ENCODE results near the gene GOLGA7B.

GOLGA7B gene

DNA sequence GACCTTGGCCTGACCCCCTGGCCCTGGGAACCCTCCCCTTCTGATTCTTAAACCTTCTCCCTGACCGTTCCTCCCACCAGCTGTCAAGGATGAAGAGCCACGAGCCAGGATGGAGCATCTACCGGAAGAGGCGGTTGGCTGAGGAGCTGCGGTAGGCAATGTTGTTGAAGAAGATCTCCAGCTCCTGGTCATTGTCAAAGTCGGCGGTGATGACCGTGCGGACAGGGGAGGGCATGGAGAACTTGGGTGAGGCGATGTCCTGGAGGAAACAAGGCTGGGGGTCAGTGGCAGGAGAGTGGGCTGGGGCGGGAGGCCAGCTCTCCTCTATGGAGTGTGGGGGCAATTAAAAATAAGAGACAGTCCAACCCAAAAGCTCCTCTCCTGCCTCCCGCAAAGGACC is 51.7 kb downstream of the GOLGA7B start:
- no peak for DNase-seq (ENCODE audit: low read depth)
- H3K4me3 ChIP-seq (ENCODE audit: low read length), result no peak overlapping the region
- TF ChIP-seq, protein P1, sequence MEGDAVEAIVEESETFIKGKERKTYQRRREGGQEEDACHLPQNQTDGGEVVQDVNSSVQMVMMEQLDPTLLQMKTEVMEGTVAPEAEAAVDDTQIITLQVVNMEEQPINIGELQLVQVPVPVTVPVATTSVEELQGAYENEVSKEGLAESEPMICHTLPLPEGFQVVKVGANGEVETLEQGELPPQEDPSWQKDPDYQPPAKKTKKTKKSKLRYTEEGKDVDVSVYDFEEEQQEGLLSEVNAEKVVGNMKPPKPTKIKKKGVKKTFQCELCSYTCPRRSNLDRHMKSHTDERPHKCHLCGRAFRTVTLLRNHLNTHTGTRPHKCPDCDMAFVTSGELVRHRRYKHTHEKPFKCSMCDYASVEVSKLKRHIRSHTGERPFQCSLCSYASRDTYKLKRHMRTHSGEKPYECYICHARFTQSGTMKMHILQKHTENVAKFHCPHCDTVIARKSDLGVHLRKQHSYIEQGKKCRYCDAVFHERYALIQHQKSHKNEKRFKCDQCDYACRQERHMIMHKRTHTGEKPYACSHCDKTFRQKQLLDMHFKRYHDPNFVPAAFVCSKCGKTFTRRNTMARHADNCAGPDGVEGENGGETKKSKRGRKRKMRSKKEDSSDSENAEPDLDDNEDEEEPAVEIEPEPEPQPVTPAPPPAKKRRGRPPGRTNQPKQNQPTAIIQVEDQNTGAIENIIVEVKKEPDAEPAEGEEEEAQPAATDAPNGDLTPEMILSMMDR (conservative IDR thresholded peaks at IDR 0.05; ENCODE audit: low read length), result no peak

DNA sequence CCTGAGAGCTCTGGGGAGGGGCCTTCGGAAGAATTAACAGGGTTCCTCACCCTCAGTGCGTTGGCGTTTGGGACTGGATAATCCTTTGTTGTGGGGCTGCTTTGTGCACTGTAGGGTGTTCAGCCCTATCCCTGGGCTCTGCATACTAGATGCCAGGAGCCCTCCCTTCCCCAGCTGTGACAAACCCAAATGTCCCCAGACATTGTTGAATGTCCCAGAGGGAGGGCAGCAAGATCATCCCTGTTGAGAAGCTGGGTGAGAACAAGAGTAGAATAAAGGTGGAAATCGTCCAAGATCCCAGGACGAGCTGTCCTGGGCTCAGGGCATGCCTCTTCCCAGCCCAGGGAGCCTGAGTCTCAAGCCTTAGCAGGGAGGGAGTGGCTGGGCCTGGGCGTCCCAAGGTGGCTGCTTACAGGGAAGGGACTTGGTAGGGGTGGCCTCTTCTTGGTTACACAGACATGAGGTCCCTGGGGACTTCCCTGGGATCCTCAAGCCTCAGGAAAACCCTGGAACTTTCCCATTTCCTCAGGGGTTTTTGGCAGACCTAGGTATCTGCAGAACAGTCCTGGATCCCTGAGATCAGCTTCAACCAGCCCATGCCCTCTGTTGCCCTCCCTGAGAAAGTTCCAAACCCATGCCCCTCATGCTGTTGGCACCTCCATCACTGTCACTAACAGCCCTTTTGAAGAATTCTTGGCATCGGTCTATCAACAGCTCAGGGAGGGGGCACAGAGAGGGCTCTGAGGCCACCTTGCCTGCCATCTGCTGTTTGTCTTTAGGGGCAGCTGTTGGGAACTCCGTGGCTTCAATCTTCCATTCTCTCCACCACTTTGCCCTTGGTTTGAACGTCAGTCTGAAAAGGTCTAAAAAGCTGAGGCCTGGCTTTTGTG is 53.7 kb downstream of the GOLGA7B start:
- TF ChIP-seq, protein P1 (conservative IDR thresholded peaks at IDR 0.05; ENCODE audit: low read length), result no peak
- DNase-seq (ENCODE audit: low read depth), result no peak
- H3K4me3 ChIP-seq (ENCODE audit: low read length), result no peak overlapping the region

DNA sequence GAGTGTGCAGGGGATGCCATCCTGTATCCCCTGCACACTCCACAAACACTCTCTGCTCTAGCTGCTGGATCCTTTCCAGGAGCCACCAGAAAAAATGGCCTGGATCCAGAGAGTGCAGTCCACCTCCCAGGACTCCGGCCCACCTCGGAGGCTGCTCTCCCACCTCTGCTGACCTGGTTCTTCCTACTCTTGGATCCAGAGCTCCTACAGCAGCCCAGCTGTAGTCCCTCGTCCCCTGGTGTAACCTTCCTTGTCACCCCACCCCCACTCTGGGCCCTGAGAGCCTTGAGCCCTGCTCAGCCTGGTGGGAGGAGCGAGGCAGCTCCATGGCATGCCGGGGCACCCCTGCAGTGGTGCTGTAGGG is 54.4 kb downstream of the GOLGA7B start:
- TF ChIP-seq, protein P1 (conservative IDR thresholded peaks at IDR 0.05; ENCODE audit: low read length), result no peak
- DNase-seq (ENCODE audit: low read depth), result no peak
- H3K4me3 ChIP-seq (ENCODE audit: low read length), result no peak overlapping the region

DNA sequence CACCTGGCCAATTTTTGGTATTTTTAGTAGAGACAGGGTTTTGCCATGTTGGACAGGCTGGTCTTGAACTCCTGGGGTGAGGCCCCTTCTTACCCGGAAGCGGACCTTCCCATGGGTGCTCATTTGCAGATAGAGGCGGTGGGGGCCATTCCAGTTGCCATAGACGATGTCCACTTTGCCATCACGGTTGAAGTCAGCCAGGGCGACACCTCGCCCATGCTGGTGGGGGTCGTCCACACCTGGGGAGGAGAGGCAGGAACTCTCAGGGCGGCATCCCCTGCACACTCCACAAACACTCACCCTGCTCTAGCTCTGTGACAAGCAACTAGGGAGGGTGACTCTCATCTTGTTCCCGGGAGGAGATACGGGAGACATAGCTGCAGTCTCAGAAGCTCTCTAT is 54.9 kb downstream of the GOLGA7B start:
- no peak overlapping the region for H3K4me3 ChIP-seq (ENCODE audit: low read length)
- DNase-seq (ENCODE audit: low read depth), result no peak
- TF ChIP-seq, protein P1 (conservative IDR thresholded peaks at IDR 0.05; ENCODE audit: low read length), result no peak

DNA sequence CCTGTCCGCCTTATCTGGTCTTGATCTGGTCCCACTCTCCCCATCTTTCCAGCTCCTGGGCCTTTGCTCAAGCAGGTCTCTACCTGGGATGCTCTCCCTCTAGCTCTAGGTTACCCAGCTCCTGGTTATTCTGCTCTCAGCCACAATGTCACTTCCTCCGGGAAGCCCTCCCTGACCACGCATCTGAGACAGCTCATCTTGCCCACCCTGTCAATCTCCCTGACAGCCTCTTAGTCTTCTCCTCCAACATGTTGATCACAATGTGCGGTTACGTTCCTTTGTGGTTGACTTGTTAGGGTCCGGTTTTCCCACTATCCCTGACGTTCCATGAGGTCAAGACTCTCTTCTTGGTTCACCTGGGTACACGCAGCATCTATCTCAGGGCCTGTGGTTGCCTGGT is 55.6 kb downstream of the GOLGA7B start:
- H3K4me3 ChIP-seq (ENCODE audit: low read length), result no peak overlapping the region
- no peak for DNase-seq (ENCODE audit: low read depth)
- TF ChIP-seq, protein P1 (conservative IDR thresholded peaks at IDR 0.05; ENCODE audit: low read length), result no peak

DNA sequence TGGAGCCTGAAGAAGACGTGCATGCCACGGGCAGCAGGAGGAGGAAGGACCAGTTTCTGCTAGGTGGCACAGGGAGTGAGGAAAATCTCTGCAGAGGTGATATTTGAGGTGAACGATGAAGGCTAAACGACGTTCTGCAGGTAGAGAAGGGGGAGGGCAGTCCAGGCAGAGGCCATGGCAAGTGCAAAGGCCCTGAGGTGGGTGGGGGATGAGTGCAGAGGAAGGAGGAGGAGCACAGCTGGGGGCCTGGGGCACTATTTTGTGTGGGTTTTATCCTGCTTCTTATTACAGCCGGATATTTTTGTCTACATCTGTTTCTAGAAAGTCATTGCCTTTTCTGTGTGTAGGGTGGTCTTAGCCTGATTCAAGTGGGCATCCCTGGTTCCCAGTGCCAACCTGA is 57.6 kb downstream of the GOLGA7B start:
- H3K4me3 ChIP-seq (ENCODE audit: low read length), result no peak overlapping the region
- TF ChIP-seq, protein P1 (conservative IDR thresholded peaks at IDR 0.05; ENCODE audit: low read length), result no peak
- DNase-seq (ENCODE audit: low read depth), result no peak

DNA sequence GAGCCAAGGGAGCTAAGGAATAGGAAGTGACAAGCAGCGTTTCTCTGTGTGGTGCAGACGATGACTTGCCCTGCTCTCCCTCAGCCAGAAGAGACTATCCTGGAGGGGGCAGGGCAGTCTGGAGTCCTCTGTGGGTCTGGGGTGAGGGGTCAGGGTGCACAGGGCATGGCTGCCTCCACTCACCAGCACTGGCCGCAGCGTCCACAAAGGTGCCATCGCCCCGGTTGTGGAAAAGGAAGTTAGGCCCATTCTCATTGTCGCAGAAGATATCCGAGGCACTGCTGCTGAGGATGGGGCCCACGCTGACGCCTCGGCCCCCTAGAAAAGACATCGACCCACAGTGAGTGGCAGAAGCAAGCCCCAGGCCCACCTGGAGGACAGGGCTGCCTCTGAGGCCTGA is 58.2 kb downstream of the GOLGA7B start:
- TF ChIP-seq, protein P1 (conservative IDR thresholded peaks at IDR 0.05; ENCODE audit: low read length), result no peak
- no peak overlapping the region for H3K4me3 ChIP-seq (ENCODE audit: low read length)
- DNase-seq (ENCODE audit: low read depth), result no peak
